Motor neuron (in vitro differentiated cells): Measurements from ENCODE around the gene TFAP2A. TPM values are rescaled to one million over a fixed set of nuclear protein-coding genes. Genes with fewer than 3 reads are reported as not detected.

Source experiments
- ATAC-seq, 8 experiments: fragments of 200-7000 bp; cut with Tn5 transposase; replicated peaks in 6 of 8; 2 replicates each; pipeline ENCODE4 v1.8.0; 2021; ENCODE audit warnings: mild to moderate bottlenecking in 8 of 8, moderate library complexity in 8 of 8
- H3K27ac ChIP-seq, 2 donors: fragments of 250-450 bp; sonication (Bioruptor Pico); 2 replicates each; pipeline ENCODE4 v1.9.0; 2021; ENCODE audit warnings: antibody characterized with exemption in 2 of 2, mild to moderate bottlenecking in 2 of 2, moderate library complexity in 1 of 2
- H3K4me1 ChIP-seq, 2 donors: fragments of 250-450 bp; sonication (Bioruptor Pico); replicated peaks in 1 of 2; 2 replicates each; pipeline ENCODE4 v1.6.1; 2021; ENCODE audit warnings: antibody characterized with exemption in 2 of 2, mild to moderate bottlenecking in 2 of 2, moderate library complexity in 1 of 2
- H3K4me3 ChIP-seq, 5 donors: fragments of 250-450 bp; sonication (Bioruptor Pico); 2 replicates each; pipeline ENCODE4 v1.9.0; 2021; ENCODE audit warnings: antibody characterized with exemption in 5 of 5, mild to moderate bottlenecking in 5 of 5, moderate library complexity in 4 of 5
- WGBS, 10 experiments: fragments of 450-650 bp; shearing (Covaris generic); methylation state at CpG; one replicate each; pipeline ENCODE4 v1.0.0; 2022; 5-methylcytosine and 5-hydroxymethylcytosine counted together
- in situ Hi-C, 9 experiments: fragments of 400-800 bp; cut with MboI; loops; one replicate each; pipeline ENCODE4 v1.15.0; 2021; ENCODE audit warnings: low sequenced_read_pairs in 9 of 9, low pct_unique_long_range_greater_than_20kb in 2 of 9; ENCODE audit not compliant: unreplicated experiment in 9 of 9
- total RNA-seq, 8 experiments: library from RNA; unstranded; fragments of 300-600 nt; gene quantifications; 2 replicates each; pipeline versions ENCODE4 v1.2.3 to v1.2.4, GENCODE V29; 2022

TFAP2A gene
- total RNA-seq, 8 experiments from 2014 or later: 0.05 to 7.9 (median 1.3) TPM

DNA sequence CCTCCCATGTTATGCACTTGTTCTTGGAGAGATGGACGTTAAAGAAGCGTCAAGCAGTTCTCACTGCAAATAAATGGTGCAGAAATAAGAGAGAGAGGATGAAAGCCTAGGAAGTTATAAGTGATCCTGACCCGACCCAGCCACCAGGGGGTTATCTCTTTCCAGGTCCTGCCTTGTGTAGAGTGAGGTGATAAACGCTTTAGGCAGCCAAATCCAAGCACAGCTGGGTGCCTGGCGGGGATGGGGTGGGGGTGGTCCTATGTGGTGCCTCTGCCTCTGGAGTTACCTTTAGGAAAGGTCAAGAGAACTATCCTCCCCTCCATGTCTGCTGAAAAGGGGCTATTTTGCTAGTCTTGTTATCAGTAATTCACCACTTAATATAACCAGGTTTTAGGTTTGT is 9.2 kb upstream of the TFAP2A start:
- Histone ChIP-seq H3K4me3 (no peak overlapping the region), H3K4me1 (peaks cover 14 to 18% of the 10 kb centered on the region in 2 donors), H3K27ac (no peak overlapping the region)
- 0 to 45% (median 8%) methylated on average over 1 to 3 of the region's 5 CpGs; no CpG with 5 or more reads in 6 of the 10 experiments for WGBS, 10 experiments
- ATAC-seq: no peak
- in situ Hi-C loops: loop anchor here in 4 of 9 experiments (25.0 kb wide), 4 partner anchors 887 to 1437 kb away; no protein-coding TSS in a partner anchor

DNA sequence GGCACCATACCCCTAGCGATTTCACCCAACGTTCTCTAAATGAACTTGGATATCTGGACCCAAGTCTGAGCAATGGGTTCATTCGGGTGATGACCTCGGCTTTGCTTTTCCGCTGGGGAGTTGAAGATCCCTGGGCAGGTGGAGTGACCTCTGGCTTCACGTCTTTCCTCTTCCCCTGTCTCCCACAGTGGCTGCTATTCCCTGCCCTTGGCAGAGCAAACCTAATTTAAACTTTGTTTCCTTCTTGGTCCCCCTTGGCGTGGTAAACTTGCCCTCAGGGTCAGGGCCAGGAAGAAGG is 7.8 kb upstream of the TFAP2A start:
- Histone ChIP-seq H3K4me3 (no peak overlapping the region), H3K27ac (no peak overlapping the region), H3K4me1 (peaks cover 16 to 18% of the 10 kb centered on the region in 2 donors)
- in situ Hi-C loops: loop anchor here in 4 of 9 experiments (25.0 kb wide), 4 partner anchors 885 to 1435 kb away; no protein-coding TSS in a partner anchor
- no peak for ATAC-seq
- 20 to 63% (median 39%) methylated on average over 1 to 5 of the region's 7 CpGs; no CpG with 5 or more reads in 3 of the 10 experiments for WGBS, 10 experiments

GRCh38 chr6:10421921-10422736 is 7.3 kb upstream of the TFAP2A start:
- no peak for ATAC-seq
- H3K4me3 ChIP-seq: no peak overlapping the region
- 0 to 62% (median 15%) methylated on average over 1 to 15 of the region's 39 CpGs for WGBS, 10 experiments
- H3K27ac ChIP-seq: no peak overlapping the region
- in situ Hi-C loops: loop anchor here in 4 of 9 experiments (25.0 kb wide), 4 partner anchors 885 to 1435 kb away; no protein-coding TSS in a partner anchor
- peaks cover 16 to 18% of the 10 kb centered on the region in 2 donors for H3K4me1 ChIP-seq

GRCh38 chr6:10421158-10421920 is 6.5 kb upstream of the TFAP2A start:
- in situ Hi-C loops: loop anchor here in 4 of 9 experiments (25.0 kb wide), 4 partner anchors 884 to 1434 kb away; no protein-coding TSS in a partner anchor
- ATAC-seq: peak in 6 of 8 experiments; percentile 48 to 54 (median 52)
- Histone ChIP-seq H3K4me1 (peaks cover 15% of the 10 kb centered on the region in 2 donors), H3K27ac (no peak overlapping the region), H3K4me3 (peak overlapping the region in 1 of 5 donors; percentile 20)
- 0 to 19% (median 7%) methylated on average over 1 to 26 of the region's 47 CpGs; no CpG with 5 or more reads in 4 of the 10 experiments for WGBS, 10 experiments

- ATAC-seq: no peak
- no peak overlapping the region for H3K27ac ChIP-seq
- no peak overlapping the region for H3K4me3 ChIP-seq
- in situ Hi-C loops: loop anchor here in 4 of 9 experiments (25.0 kb wide), 4 partner anchors 883 to 1433 kb away; no protein-coding TSS in a partner anchor
- peaks cover 11 to 12% of the 10 kb centered on the region in 2 donors for H3K4me1 ChIP-seq
- WGBS, 10 experiments: 0 to 59% (median 17%) methylated on average over 1 to 19 of the region's 21 CpGs; no CpG with 5 or more reads in 4 of the 10 experiments
Observed at GRCh38 chr6:10420546-10421157, 5.8 kb upstream of the TFAP2A start.

DNA sequence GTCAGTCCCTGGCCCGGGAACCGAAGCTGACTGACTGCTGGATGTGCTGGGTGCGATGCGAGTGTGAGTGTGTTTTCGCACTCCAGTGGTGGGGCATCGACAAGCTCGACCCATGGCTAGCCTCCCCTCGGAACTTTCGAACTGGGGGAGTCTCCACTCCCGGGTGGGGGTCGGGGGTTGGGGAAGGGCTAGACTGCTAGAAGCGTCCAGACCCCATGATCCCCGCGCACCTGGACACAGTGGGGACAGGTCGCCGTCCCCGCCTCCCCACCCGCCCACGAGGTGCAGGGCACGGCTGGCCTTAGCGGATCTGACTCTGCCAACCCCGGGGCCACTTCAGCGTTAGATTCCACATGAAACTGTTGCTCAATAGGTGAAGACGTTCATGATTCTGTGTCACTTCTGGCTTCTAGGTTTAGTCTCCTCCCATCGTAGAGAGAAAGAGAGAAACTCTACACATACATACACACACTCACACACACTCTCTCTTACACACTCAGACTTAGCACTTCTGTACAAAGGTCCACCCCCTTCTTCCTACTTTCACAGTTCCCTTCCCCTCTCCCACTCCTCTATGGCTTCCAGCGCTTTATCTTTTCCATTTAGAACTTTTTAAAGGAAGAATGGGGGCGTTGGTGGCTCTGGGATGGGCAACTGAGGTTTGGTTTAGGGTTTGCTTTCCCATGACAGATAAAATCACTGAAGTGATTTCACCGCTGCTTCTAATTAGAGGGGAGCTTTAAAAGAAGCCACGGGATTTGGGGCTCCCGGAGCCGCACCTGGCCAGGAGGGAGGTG is 5.1 kb upstream of the TFAP2A start:
- H3K27ac ChIP-seq: no peak overlapping the region
- H3K4me3 ChIP-seq: no peak overlapping the region
- 0 to 40% (median 9%) methylated on average over 1 to 20 of the region's 31 CpGs; no CpG with 5 or more reads in 2 of the 10 experiments for WGBS, 10 experiments
- in situ Hi-C loops: loop anchor here in 4 of 9 experiments (25.0 kb wide), 4 partner anchors 883 to 1433 kb away; no protein-coding TSS in a partner anchor
- peaks cover 7 to 16% of the 10 kb centered on the region in 2 donors for H3K4me1 ChIP-seq
- no peak for ATAC-seq

DNA sequence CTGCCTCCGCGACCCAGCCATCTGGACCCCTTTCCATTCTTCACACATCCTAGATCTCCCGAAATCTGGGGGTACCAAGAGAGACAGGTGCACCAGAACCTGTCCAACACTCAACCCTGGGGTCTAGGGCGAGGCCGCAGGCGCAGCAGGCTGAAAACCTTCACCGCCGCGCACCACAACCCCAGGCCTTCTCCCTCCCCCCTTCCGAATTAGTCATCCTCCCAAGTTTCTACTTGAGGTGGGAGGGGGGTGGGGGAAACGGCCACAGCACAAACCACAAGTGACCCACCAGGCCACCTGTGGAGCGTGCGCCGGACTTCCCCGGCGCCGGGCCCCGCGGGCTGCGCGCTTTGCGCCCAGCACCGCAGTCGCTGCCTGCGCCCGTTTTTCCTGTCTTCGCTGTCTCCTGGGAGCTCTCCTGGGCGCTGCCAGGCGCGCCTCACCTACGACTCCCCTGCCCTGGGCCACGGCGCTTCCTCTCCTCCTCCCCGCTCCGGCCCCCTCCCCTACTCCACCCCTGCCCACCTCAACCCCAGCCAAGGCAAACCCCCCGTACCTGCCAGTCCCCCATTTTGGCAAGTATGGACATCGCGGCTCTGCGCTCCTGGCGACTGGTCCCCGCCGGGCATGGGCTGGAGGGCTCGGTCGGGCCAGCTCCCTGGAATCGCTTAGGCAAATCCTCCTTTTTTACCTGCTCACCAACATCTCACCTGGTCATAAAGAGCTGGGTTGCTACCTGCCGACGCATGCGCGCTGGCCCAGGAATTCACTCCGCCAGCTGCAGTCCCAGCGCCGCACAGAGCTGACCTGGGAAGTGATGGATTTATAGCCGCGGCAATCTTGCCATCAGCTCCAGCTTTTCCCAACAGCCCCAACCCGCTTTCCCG is 4.2 kb upstream of the TFAP2A start:
- peak in 3 of 8 experiments; percentile 15 to 28 (median 26) for ATAC-seq
- in situ Hi-C loops: loop anchor here in 4 of 9 experiments (25.0 kb wide), 4 partner anchors 882 to 1432 kb away; no protein-coding TSS in a partner anchor
- peaks cover 12 to 22% of the 10 kb centered on the region in 2 donors for H3K4me1 ChIP-seq

GRCh38 chr6:10418361-10418861 is 3.5 kb upstream of the TFAP2A start:
- no peak overlapping the region for H3K4me3 ChIP-seq
- H3K4me1 ChIP-seq: peaks cover 12 to 28% of the 10 kb centered on the region in 2 donors
- 20 to 93% (median 53%) methylated on average over 1 to 15 of the region's 18 CpGs; no CpG with 5 or more reads in 1 of the 10 experiments for WGBS, 10 experiments
- no peak overlapping the region for H3K27ac ChIP-seq
- no peak for ATAC-seq
- in situ Hi-C loops: loop anchor here in 4 of 9 experiments (25.0 kb wide), 4 partner anchors 881 to 1431 kb away; no protein-coding TSS in a partner anchor

More for the DNA sequence above, 4.2 kb upstream of the TFAP2A start:
- no peak overlapping the region for H3K27ac ChIP-seq
- 5 to 35% (median 18%) methylated on average over 4 to 6 of the region's 56 CpGs; no CpG with 5 or more reads in 4 of the 10 experiments for WGBS, 10 experiments
- H3K4me3 ChIP-seq: peak overlapping the region in 2 of 5 donors; percentile 8 to 11

- ATAC-seq: no peak
- WGBS, 10 experiments: 0 to 100% (median 33%) methylated on average over 1 to 11 of the region's 18 CpGs; no CpG with 5 or more reads in 2 of the 10 experiments
- H3K27ac ChIP-seq: no peak overlapping the region
- in situ Hi-C loops: loop anchor here in 4 of 9 experiments (25.0 kb wide), 4 partner anchors 880 to 1430 kb away; no protein-coding TSS in a partner anchor
- peaks cover 18 to 34% of the 10 kb centered on the region in 2 donors for H3K4me1 ChIP-seq
- no peak overlapping the region for H3K4me3 ChIP-seq
Observed at GRCh38 chr6:10417681-10418104, 2.8 kb upstream of the TFAP2A start.

- H3K4me1 ChIP-seq: peaks cover 18 to 34% of the 10 kb centered on the region in 2 donors
- in situ Hi-C loops: loop anchor here in 4 of 9 experiments (25.0 kb wide), 4 partner anchors 880 to 1430 kb away; no protein-coding TSS in a partner anchor
Observed at GRCh38 chr6:10416863-10417641, 2.2 kb upstream of the TFAP2A start.

More at GRCh38 chr6:10416863-10417641, 2.2 kb upstream of the TFAP2A start:
- H3K27ac ChIP-seq: no peak overlapping the region
- peak in 1 of 8 experiments; percentile 24 for ATAC-seq
- no peak overlapping the region for H3K4me3 ChIP-seq
- WGBS, 10 experiments: 10 to 42% (median 15%) methylated on average over 3 to 13 of the region's 48 CpGs; no CpG with 5 or more reads in 3 of the 10 experiments
